ENCODE data around the gene CCDC87. TPM values are rescaled to one million over a fixed set of nuclear protein-coding genes. Genes with fewer than 3 reads are reported as not detected.

Gene CCDC87
- total RNA-seq, 1 donor from 2014 or later: 0.45 TPM

Other genes starting within 250 kb of the CCDC87 start
- 45.9 and 56.1 TPM in 2 replicates for gene BRMS1, start 248.0 kb downstream of the CCDC87 start, total RNA-seq
- gene B4GAT1, start 245.4 kb downstream of the CCDC87 start, total RNA-seq: 60.3 and 69.3 TPM in 2 replicates
- gene SLC29A2, start 221.3 kb downstream of the CCDC87 start, total RNA-seq: 4.5 and 8.5 TPM in 2 replicates
- not detected in 2 replicates for gene NPAS4, start 172.0 kb downstream of the CCDC87 start, total RNA-seq
- 23.1 and 27.9 TPM in 2 replicates for gene MRPL11, start 154.2 kb downstream of the CCDC87 start, total RNA-seq
- gene PELI3, start 126.2 kb downstream of the CCDC87 start, total RNA-seq: 5.5 and 9.3 TPM in 2 replicates
- gene DPP3, start 112.6 kb downstream of the CCDC87 start, total RNA-seq: 52.7 TPM in 2 replicates
- 29.5 and 39.6 TPM in 2 replicates for gene BBS1, start 82.4 kb downstream of the CCDC87 start, total RNA-seq
- 15.7 and 20.9 TPM in 2 replicates for gene ZDHHC24, start 47.0 kb downstream of the CCDC87 start, total RNA-seq
- 0.75 and 1.5 TPM in 2 replicates for gene ACTN3, start 46.2 kb downstream of the CCDC87 start, total RNA-seq
- 52.8 and 73.8 TPM in 2 replicates for gene CTSF, start 24.5 kb downstream of the CCDC87 start, total RNA-seq
- gene CCS, start 122 bp upstream of the CCDC87 start, total RNA-seq: 25.8 and 26.1 TPM in 2 replicates
- gene RBM14, start 23.6 kb upstream of the CCDC87 start, total RNA-seq: 28.6 and 35.8 TPM in 2 replicates
- 83.4 and 99.4 TPM in 2 replicates for gene RBM4, start 45.6 kb upstream of the CCDC87 start, total RNA-seq
- gene RBM4B, start 84.8 kb upstream of the CCDC87 start, total RNA-seq: 21.2 and 22.5 TPM in 2 replicates
- 0.78 and 1.1 TPM in 2 replicates for gene SPTBN2, start 136.2 kb upstream of the CCDC87 start, total RNA-seq